Occipital lobe (tissue), 2 donors: Measurements from ENCODE around the gene ROR1. TPM values are rescaled to one million over a fixed set of nuclear protein-coding genes. Genes with fewer than 3 reads are reported as not detected.

Experiments
- DNase-seq: peaks from one replicate; lab custom pipeline; 2025; lab: John Stamatoyannopoulos, UW
- total RNA-seq: library from RNA; depleted of rRNA; stranded (reverse); fragments of >200 nt; gene quantifications from one replicate; pipeline ENCODE4 v1.2.3, GENCODE V29; 2014

Gene ROR1
- 2.5 TPM for total RNA-seq

GRCh38 chr1:63773815-63774616 is at the start of gene ROR1:
ROR1 (plus strand) TSS chr1:63774017.
- DNase-seq = peak; percentile 64

DNA sequence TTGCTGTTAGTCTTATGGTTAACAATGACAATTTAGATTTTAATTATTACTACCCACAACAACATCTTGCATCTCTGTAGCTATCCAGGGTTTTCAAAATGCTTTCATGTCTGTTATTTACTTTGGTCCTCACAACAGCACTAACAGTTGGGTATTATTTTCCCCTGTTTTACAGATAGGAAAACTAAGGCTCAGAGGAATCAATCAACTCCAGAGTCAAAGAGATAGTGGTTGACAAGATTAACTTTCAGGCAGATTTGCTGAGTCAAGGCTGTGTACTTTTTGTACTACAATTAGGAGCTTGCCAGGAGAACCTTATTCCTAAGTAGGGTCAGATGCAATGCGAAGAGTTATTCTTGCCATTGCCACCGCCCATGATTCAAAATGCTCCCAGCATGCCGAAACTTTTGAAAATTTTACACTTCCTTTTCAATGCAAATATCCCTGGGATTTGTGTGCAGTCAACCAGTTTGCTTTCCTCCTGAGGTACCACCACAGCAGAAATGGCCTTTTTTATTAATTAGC is 49.4 kb upstream of the ROR1 start:
- no peak for DNase-seq

DNA sequence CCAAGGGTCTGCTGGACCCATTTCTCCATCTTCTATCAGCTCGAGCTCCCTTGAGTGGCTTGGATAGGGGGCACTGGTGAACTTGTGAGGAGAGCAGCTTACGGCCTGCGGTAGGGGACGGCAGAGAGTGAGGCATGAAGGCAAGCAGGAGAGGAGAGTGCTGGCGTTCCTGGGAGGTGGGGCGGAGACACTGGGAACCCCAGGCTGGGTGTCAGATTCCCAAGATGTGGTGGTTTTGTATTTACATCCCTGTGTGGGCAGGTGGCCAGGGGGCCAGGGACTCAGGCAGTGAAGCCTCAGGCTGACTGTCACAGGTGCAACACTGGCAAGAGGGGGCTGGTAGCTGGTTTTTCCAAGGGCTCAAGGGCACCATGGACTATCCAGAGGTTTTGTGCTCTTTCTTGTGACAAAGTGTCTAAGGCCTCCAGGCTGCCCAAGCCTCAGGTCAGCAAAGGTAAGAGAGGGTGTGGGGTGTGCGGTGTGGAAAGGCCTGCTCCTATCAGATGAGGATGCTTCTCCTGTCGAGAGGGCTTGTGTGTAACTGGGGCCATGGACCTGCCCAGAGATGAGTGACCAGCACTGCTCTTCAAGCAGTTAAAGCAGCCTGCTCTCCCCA is 45.1 kb upstream of the ROR1 start:
- no peak for DNase-seq

- no peak for DNase-seq
Observed at GRCh38 chr1:63729227-63729620, 44.6 kb upstream of the ROR1 start.

DNA sequence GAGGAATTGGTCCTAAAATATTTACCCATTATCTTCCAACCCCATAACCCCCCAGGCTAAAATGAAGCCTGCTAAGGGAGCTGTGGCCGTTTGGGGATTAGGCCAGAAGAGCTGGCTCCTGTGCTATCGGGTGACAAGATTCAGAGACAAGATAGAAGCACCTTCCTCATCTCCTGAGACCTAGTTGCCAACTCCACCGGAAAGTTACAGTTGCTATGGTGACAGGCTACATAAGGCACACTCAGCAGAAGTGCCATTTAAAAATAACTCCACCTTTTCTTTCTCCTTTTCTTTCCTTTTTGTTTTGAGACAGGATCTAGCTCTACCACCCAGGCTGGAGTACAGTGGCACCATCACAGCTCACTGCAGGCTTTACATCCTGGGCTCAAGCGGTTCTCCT is 43.6 kb upstream of the ROR1 start:
- DNase-seq = no peak

- DNase-seq = no peak
Observed at GRCh38 chr1:63731117-63732043, 42.4 kb upstream of the ROR1 start.

DNA sequence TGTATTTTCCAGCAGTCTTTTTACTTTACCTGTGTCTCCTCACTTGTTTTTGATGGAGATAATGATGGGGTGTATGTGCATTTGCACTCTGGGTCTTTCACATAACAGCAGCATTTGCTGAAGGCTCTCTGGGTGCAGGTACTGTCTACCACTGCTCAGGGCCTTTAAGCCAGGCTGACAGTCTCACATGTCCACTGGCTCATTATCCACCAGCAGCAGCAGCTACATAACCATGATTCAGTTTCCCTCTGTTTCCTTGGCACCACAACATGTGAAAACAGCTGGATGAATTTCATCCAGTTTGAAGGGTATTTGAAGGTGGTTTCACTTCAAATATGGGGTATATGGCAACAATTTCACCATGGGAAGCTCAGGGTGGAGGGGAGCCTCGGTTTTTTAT is 41.2 kb upstream of the ROR1 start:
- no peak for DNase-seq

DNA sequence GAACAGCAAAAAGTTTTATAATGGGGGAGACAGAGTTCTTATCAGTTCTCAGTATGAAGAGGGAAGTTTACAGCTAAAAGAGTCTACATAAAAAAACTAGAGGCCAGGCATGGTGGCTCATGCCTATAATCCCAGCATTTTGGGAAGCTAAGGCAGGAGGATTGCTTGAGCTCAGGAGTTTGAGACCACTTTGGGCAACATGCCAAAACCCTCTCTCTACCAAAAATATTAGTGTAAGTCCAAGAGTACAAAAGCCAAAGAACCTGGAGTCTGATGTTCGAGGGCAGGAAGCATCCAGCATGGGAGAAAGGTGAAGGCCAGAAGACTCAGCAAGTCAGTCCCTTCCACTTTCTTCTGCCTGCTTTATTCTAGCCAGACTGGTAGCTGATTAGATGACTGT is 35.0 kb upstream of the ROR1 start:
- no peak for DNase-seq

GRCh38 chr1:63739452-63739851 is 34.4 kb upstream of the ROR1 start:
- DNase-seq = no peak

DNA sequence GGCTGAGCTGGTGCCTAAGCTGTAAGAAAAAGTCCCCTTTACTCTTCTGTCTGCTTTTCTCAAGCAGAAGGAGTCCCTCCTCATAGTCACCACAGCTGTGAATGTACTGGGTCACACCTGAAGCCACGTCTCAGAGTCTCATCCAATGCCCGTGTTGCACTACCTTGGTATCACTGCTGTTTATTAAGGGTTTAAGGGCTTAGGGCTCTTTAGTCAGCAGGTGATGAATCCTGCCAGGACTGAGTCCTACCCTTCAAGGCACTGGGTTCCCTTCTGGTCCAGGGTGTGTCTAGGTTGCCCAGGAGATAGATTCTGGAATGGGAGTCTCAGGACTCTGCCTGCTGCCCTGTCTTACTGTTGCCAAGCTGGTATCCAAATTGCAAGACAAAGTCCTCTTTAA is 33.4 kb upstream of the ROR1 start:
- DNase-seq = no peak

DNA sequence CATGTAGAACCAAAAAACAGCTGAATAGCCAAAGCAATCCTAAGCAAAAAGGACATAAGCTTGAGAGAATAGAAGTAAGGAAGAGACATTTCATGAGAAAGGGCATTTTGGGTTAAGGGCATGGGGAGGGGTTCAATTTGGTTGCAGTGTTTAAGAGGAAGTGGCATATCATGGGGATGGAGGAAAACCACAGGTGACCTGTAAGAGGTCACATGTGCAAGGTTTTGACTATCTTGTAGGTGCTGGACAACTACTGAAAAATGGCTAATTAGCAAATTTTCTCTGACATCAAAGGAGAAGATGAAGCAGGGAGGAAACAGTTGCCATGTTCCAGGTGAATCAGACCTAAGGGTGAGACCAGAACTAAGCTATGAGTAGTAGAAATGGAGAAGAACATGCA is 31.3 kb upstream of the ROR1 start:
- DNase-seq = no peak

GRCh38 chr1:63743781-63744180 is 30.0 kb upstream of the ROR1 start:
- DNase-seq = no peak

GRCh38 chr1:63746129-63746864 is 27.5 kb upstream of the ROR1 start:
- no peak for DNase-seq

DNA sequence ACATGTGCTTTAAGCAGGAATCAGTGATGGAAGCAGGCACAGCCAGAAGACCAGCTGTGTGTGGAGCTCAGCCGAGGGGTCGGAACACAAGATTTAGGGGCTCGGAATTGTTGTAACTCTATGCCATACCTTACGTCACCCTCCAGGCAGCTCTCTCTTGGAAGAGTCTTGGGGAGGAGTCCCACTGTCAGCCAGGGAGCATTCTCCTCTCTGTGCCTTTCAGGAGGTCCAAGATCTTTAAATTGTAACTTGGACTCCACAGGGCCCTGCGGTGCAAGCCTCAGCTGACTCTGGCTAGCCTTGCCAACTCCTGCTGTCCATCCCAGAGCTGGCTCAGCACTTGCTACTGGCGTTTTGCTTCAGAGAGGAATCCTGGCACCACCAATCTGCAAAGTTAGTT is 26.4 kb upstream of the ROR1 start:
- DNase-seq = no peak

DNA sequence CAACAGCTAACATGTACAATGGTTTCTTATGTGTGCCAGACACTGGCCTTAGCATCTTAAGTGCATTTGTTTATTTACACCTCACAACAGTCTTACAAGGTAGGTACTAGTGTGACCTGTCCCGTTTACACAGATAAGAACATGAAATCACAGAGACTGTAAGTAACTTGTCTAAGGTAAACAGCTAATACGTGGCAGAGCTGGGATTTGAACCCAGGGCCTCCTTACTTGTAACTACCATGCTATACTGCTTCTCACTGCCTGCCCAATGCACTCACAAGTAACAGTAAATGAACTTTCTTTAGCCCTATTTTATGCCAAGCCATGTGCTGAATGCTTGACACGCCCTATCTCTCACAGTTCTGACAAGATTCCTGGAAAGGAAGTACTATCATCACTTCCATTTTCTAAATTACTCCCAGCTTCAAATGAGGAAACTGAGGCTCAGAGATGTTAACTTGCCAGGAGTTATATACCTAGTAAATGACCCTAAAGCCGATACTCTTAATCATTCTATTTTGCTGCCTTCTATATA is 25.7 kb upstream of the ROR1 start:
- DNase-seq = no peak

- no peak for DNase-seq
Observed at GRCh38 chr1:63748641-63749040, 25.2 kb upstream of the ROR1 start.

DNA sequence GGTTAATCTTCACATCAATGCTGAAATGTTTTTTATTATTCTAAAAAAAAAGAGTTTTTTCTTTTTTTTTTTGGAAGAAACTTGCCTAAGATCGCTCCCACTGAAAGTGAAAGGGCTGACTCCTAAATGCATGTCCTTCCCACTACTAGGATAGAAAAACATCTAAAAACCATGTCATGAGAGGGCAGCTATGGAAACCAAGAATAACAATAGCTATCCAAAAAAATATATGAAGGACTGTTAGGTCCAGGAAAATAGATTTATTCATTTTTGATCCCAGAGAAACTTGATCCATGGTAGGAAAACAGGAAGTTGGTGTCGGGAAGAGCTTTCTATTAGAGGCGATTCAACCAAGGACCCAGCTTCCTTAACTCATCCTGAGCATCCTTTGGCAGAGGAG is 23.1 kb upstream of the ROR1 start:
- no peak for DNase-seq

GRCh38 chr1:63752176-63752575 is 21.6 kb upstream of the ROR1 start:
- DNase-seq = no peak

- no peak for DNase-seq
Observed at GRCh38 chr1:63753591-63753990, 20.2 kb upstream of the ROR1 start.

- DNase-seq = no peak
Observed at GRCh38 chr1:63756839-63757238, 17.0 kb upstream of the ROR1 start.

GRCh38 chr1:63757334-63757733 is 16.5 kb upstream of the ROR1 start:
- no peak for DNase-seq
